ENCODE measurements around the gene SLC16A11. TPM values are rescaled to one million over a fixed set of nuclear protein-coding genes. Genes with fewer than 3 reads are reported as not detected.
A peak's percentile ranks its signal among the peaks of the same experiment; 100 is the strongest.

The SLC16A11 gene
- total RNA-seq, 4 donors from 2014 or later, result 5.4 to 43.9 (median 18.8) TPM

- peaks cover 35 to 37% of the 10 kb centered on the region in 2 donors for H3K4me1 ChIP-seq
- no peaks in the 10 kb centered on the region for H3K9me3 ChIP-seq
- TF ChIP-seq, protein P1, sequence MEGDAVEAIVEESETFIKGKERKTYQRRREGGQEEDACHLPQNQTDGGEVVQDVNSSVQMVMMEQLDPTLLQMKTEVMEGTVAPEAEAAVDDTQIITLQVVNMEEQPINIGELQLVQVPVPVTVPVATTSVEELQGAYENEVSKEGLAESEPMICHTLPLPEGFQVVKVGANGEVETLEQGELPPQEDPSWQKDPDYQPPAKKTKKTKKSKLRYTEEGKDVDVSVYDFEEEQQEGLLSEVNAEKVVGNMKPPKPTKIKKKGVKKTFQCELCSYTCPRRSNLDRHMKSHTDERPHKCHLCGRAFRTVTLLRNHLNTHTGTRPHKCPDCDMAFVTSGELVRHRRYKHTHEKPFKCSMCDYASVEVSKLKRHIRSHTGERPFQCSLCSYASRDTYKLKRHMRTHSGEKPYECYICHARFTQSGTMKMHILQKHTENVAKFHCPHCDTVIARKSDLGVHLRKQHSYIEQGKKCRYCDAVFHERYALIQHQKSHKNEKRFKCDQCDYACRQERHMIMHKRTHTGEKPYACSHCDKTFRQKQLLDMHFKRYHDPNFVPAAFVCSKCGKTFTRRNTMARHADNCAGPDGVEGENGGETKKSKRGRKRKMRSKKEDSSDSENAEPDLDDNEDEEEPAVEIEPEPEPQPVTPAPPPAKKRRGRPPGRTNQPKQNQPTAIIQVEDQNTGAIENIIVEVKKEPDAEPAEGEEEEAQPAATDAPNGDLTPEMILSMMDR (IDR thresholded peaks at IDR 0.05), result no peak
- TF ChIP-seq POLR2A (IDR thresholded peaks at IDR 0.05), result no peak
- peak overlapping the region; percentile 92 to 98 (median 94) for H3K27ac ChIP-seq
- H3K36me3 ChIP-seq, result no peaks in the 10 kb centered on the region
- H3K4me3 ChIP-seq (replicated peaks in 1 of 3), result peak overlapping the region; percentile 70 to 98 (median 73)
- H3K27me3 ChIP-seq, result no peaks in the 10 kb centered on the region
- intact Hi-C loops (cut with DNase I), result no loop called here
- no peak for DNase-seq
- WGBS, 2 donors, result 1% methylated on average over 6 of the region's 6 CpGs
Measured at GRCh38 chr17:7011942-7012254, 32.0 kb downstream of the SLC16A11 start.

GRCh38 chr17:7011415-7011814 lies 32.5 kb downstream of the SLC16A11 start:
- Histone ChIP-seq H3K4me1 (peaks cover 35 to 36% of the 10 kb centered on the region in 2 donors), H3K9me3 (no peaks in the 10 kb centered on the region), H3K27ac (no peak overlapping the region), H3K36me3 (no peaks in the 10 kb centered on the region), H3K27me3 (no peaks in the 10 kb centered on the region), H3K4me3 (replicated peaks in 1 of 3) (peak overlapping the region; percentile 70 to 98 (median 73))
- no peak for TF ChIP-seq POLR2A (IDR thresholded peaks at IDR 0.05)
- TF ChIP-seq, protein P1 (IDR thresholded peaks at IDR 0.05), result no peak
- intact Hi-C loops (cut with DNase I), result no loop called here
- no peak for DNase-seq
- WGBS, 2 donors, result 51 to 54% methylated on average over 14 of the region's 14 CpGs

DNA sequence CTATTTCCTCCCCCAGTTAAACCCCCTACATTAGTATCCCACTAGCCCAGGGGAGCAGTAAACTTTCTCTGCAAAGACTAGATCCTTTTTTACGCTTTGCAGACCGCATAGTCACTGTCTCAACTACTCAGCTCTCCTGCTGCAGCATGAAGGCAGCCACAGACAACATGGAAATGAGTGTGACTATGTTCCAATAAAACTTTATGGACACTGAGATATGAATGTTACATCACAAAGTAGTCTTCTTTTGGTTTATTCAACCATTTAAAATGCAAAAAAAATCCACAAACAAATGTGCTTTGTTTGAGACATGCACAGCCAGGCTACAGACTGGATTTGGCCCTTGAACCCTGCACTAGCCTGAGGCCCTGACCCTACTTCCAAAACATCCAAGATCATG lies 33.4 kb downstream of the SLC16A11 start:
- H3K27me3 ChIP-seq, result no peaks in the 10 kb centered on the region
- intact Hi-C loops (cut with DNase I), result no loop called here

GRCh38 chr17:7007143-7007542 lies 36.7 kb downstream of the SLC16A11 start:
- TF ChIP-seq POLR2A (IDR thresholded peaks at IDR 0.05), result no peak
- TF ChIP-seq, protein P1 (IDR thresholded peaks at IDR 0.05), result no peak
- H3K4me3 ChIP-seq (replicated peaks in 1 of 3), result no peak overlapping the region
- H3K36me3 ChIP-seq, result peaks cover 3 to 4% of the 10 kb centered on the region in 2 donors
- intact Hi-C loops (cut with DNase I), result no loop called here
- H3K27me3 ChIP-seq, result no peaks in the 10 kb centered on the region
- no peaks in the 10 kb centered on the region for H3K9me3 ChIP-seq
- peaks cover 14 to 16% of the 10 kb centered on the region in 2 donors for H3K4me1 ChIP-seq
- 86% methylated on average over 2 of the region's 2 CpGs for WGBS, 2 donors
- DNase-seq, result no peak
- no peak overlapping the region for H3K27ac ChIP-seq

More for the DNA sequence above, 33.4 kb downstream of the SLC16A11 start:
- Histone ChIP-seq H3K9me3 (no peaks in the 10 kb centered on the region), H3K27ac (no peak overlapping the region), H3K36me3 (no peaks in the 10 kb centered on the region), H3K4me3 (replicated peaks in 1 of 3) (no peak overlapping the region), H3K4me1 (peaks cover 27 to 35% of the 10 kb centered on the region in 2 donors)
- 96 to 98% methylated on average over 2 of the region's 2 CpGs for WGBS, 2 donors
- no peak for TF ChIP-seq POLR2A (IDR thresholded peaks at IDR 0.05)
- TF ChIP-seq, protein P1 (IDR thresholded peaks at IDR 0.05), result no peak
- no peak for DNase-seq

DNA sequence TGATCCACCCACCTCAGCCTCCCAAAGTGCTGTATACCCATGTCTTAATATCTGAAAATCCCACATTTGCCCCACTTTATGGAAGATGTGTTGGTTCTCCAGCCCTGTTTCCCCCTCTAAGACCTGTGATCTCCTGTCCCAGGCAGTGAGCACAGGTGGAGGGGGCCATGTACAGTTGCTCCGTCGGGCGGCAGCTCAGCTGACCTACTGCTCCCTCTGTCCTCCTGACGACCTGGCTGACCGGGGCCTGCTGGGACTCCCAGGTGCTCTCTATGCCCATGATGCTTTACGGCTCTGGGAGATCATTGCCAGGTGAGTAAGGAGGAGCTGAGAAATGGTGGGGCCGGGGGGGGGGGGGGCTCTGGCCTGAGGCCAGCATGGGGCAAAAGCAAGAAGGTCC lies 38.2 kb downstream of the SLC16A11 start:
- WGBS, 2 donors, result 79 to 92% methylated on average over 6 of the region's 7 CpGs
- Histone ChIP-seq H3K4me3 (replicated peaks in 1 of 3) (no peak overlapping the region), H3K27ac (no peak overlapping the region), H3K36me3 (peaks cover 11 to 13% of the 10 kb centered on the region in 2 donors), H3K27me3 (no peaks in the 10 kb centered on the region), H3K4me1 (peaks cover 4 to 5% of the 10 kb centered on the region in 2 donors), H3K9me3 (no peaks in the 10 kb centered on the region)
- TF ChIP-seq, protein P1 (IDR thresholded peaks at IDR 0.05), result no peak
- no peak for TF ChIP-seq POLR2A (IDR thresholded peaks at IDR 0.05)
- no peak for DNase-seq
- intact Hi-C loops (cut with DNase I), result no loop called here
